HG03097 (cell line): Measurements from ENCODE around the gene XPC.

Experiments
- ATAC-seq: cut with Tn5 transposase; IDR thresholded peaks from one replicate; pipeline ENCODE4 v1.9.1; 2021; ENCODE audit not compliant: unreplicated experiment, low FRiP score

XPC gene

DNA sequence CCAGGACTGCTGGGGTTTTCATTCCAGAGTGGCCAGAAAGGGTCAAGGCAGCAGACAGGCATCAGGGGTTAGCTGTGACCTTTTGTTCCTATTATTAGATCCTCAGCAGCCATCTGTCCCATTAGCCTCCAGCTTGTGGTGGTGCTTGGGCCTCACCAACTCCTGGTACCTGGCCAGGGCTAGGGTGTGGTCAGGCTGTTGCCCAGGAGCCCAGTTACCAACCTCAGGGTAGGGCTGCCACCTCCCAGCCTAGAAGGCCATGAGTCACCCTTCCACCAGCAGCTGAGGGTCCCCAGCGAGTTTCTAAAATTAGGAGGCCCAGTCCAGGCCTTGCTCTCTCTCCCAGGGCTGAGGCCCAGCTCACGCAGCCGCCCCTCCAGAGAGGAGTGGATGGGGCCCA lies 41.4 kb downstream of the XPC start:
- ATAC-seq: no peak

DNA sequence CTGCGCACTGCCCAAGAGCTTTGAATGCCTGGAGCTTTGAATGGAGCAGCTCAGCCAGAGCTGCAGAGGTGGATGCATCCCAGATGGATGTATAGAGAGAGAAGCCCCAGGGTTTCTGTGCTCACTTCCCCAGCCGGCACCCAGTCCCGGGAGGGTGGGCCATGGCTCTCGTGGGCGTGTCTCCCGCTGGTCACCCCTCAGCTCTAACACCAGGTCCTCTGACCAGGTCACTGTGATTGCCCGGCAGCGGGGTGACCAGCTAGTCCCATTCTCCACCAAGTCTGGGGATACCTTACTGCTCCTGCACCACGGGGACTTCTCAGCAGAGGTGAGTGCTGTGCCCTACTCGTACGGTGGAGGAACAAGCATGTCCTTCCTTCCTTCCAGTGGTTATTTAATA lies 42.8 kb downstream of the XPC start:
- ATAC-seq: no peak

DNA sequence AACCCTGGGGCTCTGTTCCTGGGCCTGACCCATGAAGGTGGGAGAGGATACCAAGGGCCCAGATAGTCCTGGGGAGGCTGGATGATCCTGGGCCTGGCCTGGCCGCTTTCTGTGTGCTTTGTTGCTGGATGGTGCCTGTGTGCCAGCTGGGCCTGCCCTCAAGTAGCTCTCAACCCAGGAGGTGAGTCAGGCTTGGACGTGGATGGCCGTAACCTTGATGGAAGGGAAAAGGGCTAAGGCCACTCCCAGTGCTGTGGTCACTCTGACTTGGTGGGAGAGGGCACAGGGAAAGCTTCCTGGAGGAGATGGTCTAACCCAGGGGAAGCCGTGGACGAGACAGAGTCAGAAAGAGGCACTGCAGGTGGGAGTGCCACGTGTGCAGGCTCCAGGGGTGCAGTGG lies 44.1 kb downstream of the XPC start:
- no peak for ATAC-seq

- no peak for ATAC-seq
These were observed 44.5 kb downstream of the XPC start for GRCh38 chr3:14133876-14134275.

- no peak for ATAC-seq
These were observed 45.1 kb downstream of the XPC start for GRCh38 chr3:14133188-14133800.

DNA sequence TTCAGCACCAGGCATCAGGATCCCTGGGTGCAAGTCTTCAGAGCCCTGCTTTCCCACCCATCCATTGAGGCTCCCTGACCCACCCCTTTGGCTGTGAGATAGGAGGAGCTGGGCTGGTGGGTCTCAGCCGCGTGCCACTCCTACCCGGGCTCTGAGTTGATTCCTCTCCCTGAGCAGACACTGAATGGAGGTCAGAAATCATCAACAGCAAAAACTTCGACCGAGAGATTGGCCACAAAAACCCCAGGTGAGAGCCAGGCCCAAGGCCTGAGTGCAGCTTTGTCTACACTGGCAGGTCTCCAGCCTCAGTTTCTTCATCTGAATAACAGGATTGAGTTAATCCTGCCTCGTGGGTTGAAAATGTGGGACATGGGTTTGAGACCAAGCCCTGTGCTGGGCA lies 45.7 kb downstream of the XPC start:
- no peak for ATAC-seq

- ATAC-seq: no peak
These were observed 46.3 kb downstream of the XPC start for GRCh38 chr3:14132120-14132519.

DNA sequence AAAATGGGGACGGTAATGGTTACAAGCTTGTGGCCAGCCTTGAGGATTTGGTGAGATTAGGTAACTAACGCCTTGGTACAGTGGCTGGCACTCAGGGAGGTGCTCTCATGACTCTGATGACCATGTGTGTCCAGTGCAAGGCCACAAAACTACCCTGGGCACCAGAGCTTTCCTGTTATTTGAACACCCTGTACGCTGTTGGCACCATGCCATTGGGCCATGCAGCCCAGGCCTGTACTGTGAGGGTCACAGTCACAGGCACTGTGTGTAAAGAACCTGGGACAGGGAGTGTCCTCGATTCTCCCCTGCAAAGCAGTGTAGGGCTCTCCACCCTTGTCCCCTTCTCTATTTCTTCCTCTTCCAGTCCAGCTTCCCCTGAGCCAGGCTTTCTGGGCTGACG lies 47.3 kb downstream of the XPC start:
- no peak for ATAC-seq

GRCh38 chr3:14130707-14131106 lies 47.7 kb downstream of the XPC start:
- ATAC-seq: no peak

GRCh38 chr3:14130230-14130629 lies 48.2 kb downstream of the XPC start:
- no peak for ATAC-seq

GRCh38 chr3:14129296-14129695 lies 49.1 kb downstream of the XPC start:
- ATAC-seq: no peak

- ATAC-seq: no peak
These were observed 49.7 kb downstream of the XPC start for GRCh38 chr3:14128724-14129123.

DNA sequence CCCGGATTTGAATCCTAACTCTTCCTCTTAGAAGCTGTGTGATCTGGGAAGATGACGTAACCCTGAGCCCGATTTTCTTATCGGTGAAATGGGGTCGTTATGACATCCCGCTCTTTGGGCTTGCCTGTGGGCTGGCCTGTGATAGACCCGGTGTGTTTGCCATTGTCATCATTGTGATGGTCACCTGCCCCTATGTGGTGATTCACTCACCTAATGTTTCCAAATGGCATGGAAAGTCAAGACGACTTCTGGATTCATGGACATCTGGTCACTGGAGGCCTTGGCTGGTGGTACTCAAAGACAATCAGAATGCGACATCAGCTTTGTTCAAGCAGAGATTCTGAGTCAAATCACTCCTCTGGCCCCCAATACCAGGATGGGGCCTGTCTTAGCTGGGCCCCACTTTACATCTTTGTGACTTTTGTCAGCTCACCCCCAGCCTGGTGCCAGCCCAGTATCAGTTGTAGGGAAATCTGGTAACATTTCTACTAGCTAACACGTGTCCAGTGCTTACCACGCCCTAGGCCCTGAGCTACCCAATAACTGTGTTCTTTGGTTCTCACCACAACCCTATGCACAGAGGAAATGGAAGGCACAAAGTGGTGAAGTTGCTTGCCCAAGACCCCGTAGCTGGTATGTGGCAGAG lies 50.8 kb downstream of the XPC start:
- no peak for ATAC-seq

- ATAC-seq: no peak
These were observed 51.4 kb downstream of the XPC start for GRCh38 chr3:14126887-14127505.

DNA sequence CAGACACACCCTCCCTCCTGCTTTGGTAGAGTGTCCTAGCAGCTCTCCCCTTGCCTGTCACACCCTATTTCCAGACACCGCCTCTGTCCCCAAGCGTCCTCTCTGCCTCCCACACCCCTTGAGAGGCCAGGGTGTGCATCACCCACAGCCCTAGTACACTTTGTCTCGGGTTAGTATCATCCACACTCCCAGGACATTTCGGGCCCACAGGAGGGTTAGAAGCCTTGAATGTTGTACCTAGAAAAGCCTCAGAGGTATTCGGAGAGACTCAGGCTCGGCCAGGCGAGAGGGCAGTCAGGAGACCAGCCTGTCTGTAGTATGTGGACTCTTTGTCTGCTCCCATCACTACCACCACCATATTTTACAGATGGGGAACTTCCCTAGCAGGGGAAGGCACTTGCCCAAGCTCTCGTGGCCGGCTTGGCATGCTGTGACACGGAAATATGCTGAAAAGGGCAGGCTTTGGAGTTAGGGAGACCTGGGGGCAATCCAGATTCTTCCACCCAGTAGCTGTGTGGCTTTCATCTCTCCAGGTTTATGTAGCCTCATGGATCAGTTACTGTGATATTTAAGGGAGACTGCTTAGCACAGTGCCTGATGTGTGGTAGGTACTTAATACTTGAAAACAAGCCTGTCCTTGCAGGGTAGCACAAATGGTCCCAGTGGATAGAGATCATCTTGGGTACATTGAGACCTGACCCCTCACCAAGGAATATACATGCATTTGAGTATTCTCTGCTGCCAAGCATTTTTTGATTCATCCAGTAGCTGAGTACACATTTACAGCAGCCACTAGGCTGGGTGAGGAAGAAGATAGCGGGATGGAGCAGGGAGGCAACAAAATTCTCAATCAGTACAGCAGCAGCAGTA lies 52.1 kb downstream of the XPC start:
- no peak for ATAC-seq

DNA sequence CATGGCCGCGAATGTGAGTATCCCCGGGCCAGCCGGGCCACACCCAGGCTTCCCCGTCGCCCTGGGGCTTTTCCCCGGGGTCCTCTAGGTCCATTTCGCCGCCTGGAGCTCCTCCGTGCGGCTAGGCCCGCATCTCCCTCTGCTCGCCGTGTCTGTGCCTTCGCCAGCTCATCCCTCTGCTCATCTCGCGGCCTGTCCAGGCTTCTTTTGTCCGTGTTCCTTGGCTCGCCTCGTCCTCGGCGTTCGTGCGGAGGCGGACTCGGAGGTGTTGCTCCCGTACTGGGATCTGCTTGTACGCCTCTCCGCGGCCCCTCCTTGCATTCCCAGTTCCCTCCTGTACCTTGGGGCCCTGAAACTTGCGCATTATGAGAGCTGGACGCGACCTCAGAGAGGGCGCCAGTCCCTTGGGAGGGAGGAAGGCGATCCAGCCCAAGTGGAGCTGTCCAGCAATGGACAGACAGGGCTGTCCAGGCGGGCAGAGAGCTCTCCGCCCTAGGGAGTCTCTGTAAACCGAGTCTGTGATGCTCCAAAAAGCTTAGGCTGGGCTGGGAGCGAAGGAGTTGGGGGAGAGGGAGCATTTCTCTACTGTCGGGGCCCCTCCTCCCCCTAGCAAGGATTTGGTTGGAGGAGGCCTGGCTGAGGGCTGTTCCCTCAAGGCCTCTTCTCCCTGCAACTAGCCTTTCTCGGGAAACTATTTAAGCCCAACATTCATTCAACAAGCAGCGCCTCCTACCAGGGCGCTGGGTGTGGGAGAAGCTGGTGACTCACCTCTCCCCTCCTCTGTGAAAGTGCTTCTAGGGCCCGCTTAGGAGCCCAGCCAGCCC lies 53.0 kb downstream of the XPC start:
- ATAC-seq: peak; percentile 21

DNA sequence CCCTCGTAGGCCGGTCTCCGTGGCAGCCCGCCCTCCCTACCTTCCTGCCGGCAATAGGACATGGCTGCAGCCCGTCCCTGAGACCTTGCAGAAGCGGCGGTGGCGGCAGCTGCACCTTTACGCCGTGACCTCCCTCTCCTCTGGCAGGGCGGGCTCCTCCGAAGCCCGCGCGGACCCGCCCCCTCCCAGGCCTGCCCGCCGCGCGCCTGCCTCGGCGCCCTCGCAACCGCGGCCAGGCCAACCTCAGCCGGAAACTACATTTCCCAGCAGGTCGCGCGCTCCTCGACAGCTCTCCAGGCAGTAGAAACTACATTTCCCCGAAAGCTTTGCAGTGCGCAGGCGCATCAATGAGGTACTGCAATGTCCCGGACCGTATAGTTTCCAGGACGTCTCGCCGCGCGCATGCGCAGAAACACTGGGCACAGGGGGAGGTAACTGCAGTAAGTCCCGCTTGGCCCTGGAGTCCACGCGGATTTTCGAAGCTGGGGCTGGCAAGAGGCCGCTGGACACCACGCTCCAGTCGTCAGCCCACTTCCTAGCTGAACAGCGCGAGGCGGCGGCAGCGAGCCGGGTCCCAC lies 53.7 kb downstream of the XPC start, which contains the start of the genes CHCHD4 and TMEM43:
Gene CHCHD4, minus strand, starts transcription at position 256 of the 578 bp plus-strand sequence. Its CDS starts 194 bp downstream, at position 62.
Gene TMEM43, plus strand, starts transcription at position 438 of the 578 bp plus-strand sequence. CDS start 142 bp downstream, outside the sequence.
- peak; percentile 90 for ATAC-seq

DNA sequence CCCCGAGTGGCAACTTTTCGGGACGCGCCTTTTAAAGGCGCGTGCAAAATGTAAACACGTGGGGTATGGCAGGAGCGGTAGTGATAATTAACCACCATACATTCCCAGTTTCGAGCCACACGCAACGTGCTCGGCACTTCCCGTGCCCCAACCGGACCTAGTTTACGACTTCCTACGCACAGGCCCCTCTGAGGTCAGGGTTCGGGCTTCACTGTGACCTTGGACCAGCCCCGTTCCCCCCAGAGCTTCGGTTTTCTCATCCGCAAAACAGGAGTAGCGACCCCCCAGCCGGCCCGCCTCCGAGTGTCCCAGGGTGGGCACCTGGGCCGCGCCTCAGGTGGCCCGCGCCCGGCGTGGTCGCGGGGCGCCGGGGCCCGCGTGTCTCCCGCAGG lies 54.2 kb downstream of the XPC start:
- ATAC-seq: peak; percentile 40

- ATAC-seq: no peak
These were observed 54.8 kb downstream of the XPC start for GRCh38 chr3:14123308-14124222.
